Right lobe of liver (tissue), 4 donors: ENCODE data around the gene ARFGAP1.

Experiments used
- POLR2A ChIP-seq: fragments of 450-650 bp; IDR thresholded peaks from one replicate; pipeline ENCODE4 v1.6.1; 2017; ENCODE audit warnings: antibody characterized with exemption, mild to moderate bottlenecking
- TF ChIP-seq, protein P1 (sequence below), 4 donors: fragments of 200-600 bp in 3 of 4; fragments of 450-650 bp in 1 of 4; IDR thresholded peaks; one replicate each; pipeline versions ENCODE4 v1.5.1 to v1.8.0; 2016 to 2022; ENCODE audit warnings: antibody characterized with exemption in 4 of 4, mild to moderate bottlenecking in 2 of 4
- donor health status: DM: no; HTN: no; CAD: no.
- donor health status: DM: no; HTN: no; CAD: no.
- donor health status: DM: no; HTN: yes; CAD: no.

DNA sequence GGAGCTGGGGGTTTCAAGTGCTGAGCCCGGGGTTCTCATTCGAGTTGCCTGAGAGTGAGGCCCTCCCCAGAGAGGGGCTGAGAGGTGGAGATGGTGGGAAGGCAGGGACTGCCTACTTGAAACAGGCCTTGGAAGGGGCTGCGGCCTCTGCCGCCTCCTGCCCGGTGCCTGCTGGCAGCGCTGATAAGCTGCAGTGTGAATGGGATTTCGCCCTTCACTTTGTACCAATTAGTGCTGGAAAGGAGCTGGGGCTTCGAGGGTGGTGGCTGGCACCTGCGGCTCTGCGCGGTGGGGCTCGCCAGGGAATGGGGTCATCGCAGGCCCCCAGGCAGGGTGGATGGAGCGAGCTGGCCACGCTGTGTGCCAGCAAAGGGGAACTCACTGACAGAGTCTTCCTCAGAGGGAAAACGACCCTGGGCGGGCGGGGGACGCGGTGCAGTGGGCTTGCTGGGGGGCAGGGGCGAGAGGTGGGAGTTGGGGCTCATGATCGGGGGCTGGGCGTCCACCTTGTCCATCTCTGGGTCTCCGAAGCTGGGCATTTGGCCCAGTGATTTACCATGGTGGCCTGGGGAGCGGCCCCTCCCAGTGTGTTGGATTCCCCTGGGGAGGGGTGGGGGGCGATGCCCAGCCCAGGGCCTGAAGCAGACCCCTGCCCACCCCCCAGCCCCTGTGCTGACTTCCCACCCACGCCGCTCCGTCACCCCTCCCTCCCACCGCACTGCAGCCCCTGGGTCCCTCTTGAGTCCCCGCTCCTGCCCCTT, 43.3 kb downstream of the ARFGAP1 start:
- TF ChIP-seq, protein P1, sequence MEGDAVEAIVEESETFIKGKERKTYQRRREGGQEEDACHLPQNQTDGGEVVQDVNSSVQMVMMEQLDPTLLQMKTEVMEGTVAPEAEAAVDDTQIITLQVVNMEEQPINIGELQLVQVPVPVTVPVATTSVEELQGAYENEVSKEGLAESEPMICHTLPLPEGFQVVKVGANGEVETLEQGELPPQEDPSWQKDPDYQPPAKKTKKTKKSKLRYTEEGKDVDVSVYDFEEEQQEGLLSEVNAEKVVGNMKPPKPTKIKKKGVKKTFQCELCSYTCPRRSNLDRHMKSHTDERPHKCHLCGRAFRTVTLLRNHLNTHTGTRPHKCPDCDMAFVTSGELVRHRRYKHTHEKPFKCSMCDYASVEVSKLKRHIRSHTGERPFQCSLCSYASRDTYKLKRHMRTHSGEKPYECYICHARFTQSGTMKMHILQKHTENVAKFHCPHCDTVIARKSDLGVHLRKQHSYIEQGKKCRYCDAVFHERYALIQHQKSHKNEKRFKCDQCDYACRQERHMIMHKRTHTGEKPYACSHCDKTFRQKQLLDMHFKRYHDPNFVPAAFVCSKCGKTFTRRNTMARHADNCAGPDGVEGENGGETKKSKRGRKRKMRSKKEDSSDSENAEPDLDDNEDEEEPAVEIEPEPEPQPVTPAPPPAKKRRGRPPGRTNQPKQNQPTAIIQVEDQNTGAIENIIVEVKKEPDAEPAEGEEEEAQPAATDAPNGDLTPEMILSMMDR (IDR thresholded peaks at IDR 0.05) = no peak
- TF ChIP-seq POLR2A = no peak
